T-helper 17 cell (primary cell): Measurements from ENCODE around the gene FAM83E. TPM values are rescaled to one million over a fixed set of nuclear protein-coding genes. Genes with fewer than 3 reads are reported as not detected.

ENCODE experiments used
- ATAC-seq: fragments of 150-1000 bp; cut with Tn5 transposase; 2 replicates; pipeline ENCODE4 v1.10.0; 2021; ENCODE audit warnings: mild to moderate bottlenecking, moderate library complexity
- DNase-seq, 3 donors: peaks; one replicate each; pipeline versions ENCODE4 v3.0.0 to v3.0.0-alpha.2; 2020 to 2021
- H3K9me3 ChIP-seq: one replicate; pipeline ENCODE4 v1.7.0; 2013; ENCODE audit warnings: low read length, mild to moderate bottlenecking; ENCODE audit not compliant: control insufficient read depth, poor library complexity, severe bottlenecking
- H3K27ac Mint-ChIP-seq: one replicate; pipeline ENCODE4 v1.8.0; 2022; ENCODE audit warnings: mild to moderate bottlenecking, moderate library complexity, mixed read lengths
- H3K27me3 Mint-ChIP-seq: one replicate; pipeline ENCODE4 v1.8.0; 2022; ENCODE audit warnings: mixed read lengths
- H3K36me3 Mint-ChIP-seq: one replicate; pipeline ENCODE4 v1.8.0; 2022; ENCODE audit warnings: low read depth, mixed read lengths
- H3K4me1 Mint-ChIP-seq: one replicate; pipeline ENCODE4 v1.8.0; 2022; ENCODE audit warnings: mild to moderate bottlenecking, mixed read lengths
- H3K4me3 Mint-ChIP-seq: one replicate; pipeline ENCODE4 v1.8.0; 2022; ENCODE audit warnings: mild to moderate bottlenecking, moderate library complexity, mixed read lengths
- total RNA-seq, 4 donors: library from RNA in 2 of 4; stranded (reverse) in 2 of 4; gene quantifications; one replicate each; pipeline ENCODE4 v1.2.3 and lab custom pipeline; 2022 to 2026

Gene FAM83E
- total RNA-seq, 2 donors from 2014 or later: 3.1 to 3.6 TPM

DNA sequence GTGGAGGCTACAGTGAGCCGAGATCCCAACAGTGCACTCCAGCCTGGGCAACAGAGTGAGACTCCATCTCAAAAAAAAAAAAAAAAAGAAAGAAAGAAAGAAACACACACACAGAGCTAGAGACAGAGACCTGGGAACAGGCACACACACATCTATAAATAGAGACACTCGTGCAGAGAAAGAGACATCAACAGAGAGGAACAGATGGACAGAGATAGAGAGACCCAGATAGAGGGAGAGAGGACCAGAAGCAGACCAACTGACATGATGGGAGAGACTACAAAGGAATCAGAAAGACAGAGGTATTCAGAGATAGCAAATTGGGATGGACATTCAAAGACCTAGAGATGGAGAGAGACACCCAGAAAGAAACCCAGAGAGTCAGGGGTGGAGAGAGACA lies 33.3 kb upstream of the FAM83E start:
- H3K27ac Mint-ChIP-seq: peak overlapping the region; percentile 95
- H3K4me3 Mint-ChIP-seq: peak overlapping the region; percentile 68
- no peak for ATAC-seq
- no peak for DNase-seq
- no peaks in the 10 kb centered on the region for H3K9me3 ChIP-seq
- H3K36me3 Mint-ChIP-seq: no peaks in the 10 kb centered on the region
- peaks cover 31% of the 10 kb centered on the region for H3K4me1 Mint-ChIP-seq
- H3K27me3 Mint-ChIP-seq: no peaks in the 10 kb centered on the region

GRCh38 chr19:48646722-48647216 lies 31.9 kb upstream of the FAM83E start:
- Mint-ChIP-seq H3K27ac (peak overlapping the region; percentile 95), H3K4me3 (peak overlapping the region; percentile 98), H3K27me3 (no peaks in the 10 kb centered on the region), H3K36me3 (no peaks in the 10 kb centered on the region), H3K4me1 (peaks cover 33% of the 10 kb centered on the region)
- no peaks in the 10 kb centered on the region for H3K9me3 ChIP-seq
- ATAC-seq: no peak
- no peak for DNase-seq

- Mint-ChIP-seq H3K27me3 (no peaks in the 10 kb centered on the region), H3K36me3 (no peaks in the 10 kb centered on the region), H3K27ac (peak within 1 kb of the TSS; percentile 95), H3K4me3 (peak within 1 kb of the TSS; percentile 98), H3K4me1 (peaks cover 33% of the 10 kb centered on the region)
- peak; percentile 86 for ATAC-seq
- no peaks in the 10 kb centered on the region for H3K9me3 ChIP-seq
- DNase-seq: peak; percentile 86 to 95 (median 89)
Observed at GRCh38 chr19:48646001-48646721, 31.3 kb upstream of the FAM83E start, which contains the start of gene CA11. CA11 (minus strand) TSS chr19:48646187; CDS start chr19:48645632, 555 bp downstream.

DNA sequence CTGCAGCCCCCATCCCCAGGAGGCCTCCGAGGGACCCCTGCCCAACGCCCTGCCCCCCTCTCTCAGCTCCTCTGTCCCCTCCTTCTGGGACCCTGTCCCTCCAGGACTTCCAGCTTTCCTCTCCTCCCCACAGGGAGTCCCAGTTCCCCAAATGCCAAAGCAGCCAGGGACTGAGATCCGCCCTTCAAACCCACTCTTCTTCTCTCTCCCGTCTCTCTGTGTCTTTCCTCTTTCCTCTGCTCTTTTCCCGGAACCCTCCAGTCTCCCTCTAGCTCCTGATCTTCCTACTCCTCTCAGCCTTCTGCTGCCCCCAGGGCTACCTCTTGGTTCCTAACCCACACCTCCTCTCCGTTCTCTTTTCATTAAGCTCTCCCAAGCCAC lies 30.7 kb upstream of the FAM83E start:
- H3K9me3 ChIP-seq: no peaks in the 10 kb centered on the region
- Mint-ChIP-seq H3K27ac (peak overlapping the region; percentile 95), H3K4me1 (peaks cover 31% of the 10 kb centered on the region), H3K36me3 (no peaks in the 10 kb centered on the region), H3K27me3 (no peaks in the 10 kb centered on the region), H3K4me3 (peak overlapping the region; percentile 98)
- ATAC-seq (no peak), DNase-seq (no peak)

DNA sequence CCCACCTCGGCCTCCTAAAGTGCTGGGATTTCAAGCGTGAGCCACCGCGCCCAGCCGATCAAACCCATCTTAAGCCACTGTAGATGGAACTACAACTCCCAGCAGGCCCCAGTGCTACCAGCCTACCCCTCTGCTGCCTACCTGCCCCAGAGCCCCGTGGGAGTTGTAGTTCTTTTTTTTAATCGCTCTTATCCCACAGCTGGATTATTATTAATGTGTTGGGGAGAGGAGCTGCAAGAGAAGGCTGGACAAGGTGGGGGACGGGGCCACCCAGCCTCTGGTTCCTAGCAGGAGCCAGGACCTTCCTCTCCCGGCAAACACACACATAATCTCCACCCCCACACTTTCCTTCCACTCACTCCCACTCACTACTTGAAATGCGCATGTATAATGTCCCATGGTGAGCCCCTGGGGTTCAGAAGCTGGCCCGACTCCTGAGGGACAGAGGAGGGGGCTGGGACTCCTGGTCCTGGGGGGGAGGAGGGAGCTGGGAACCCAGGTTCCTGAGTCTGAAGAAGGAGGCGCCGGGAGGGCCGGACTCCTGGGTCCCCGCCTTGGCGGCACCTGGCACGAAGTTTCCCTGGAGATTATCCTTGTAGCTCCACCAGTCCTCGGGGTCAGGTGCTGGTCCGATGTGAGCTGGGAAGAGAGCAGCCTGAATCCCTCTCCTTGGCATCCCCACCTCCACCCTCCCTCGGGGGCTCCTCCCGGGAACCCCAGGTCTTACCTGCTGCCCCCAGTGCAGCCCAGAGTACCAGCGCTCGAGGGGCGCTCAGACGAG lies 30.2 kb upstream of the FAM83E start:
- ATAC-seq (peak; percentile 70), DNase-seq (peak; percentile 51 to 62 (median 58))
- Mint-ChIP-seq H3K36me3 (no peaks in the 10 kb centered on the region), H3K27ac (peak overlapping the region; percentile 95), H3K27me3 (no peaks in the 10 kb centered on the region), H3K4me1 (peaks cover 32% of the 10 kb centered on the region), H3K4me3 (peak overlapping the region; percentile 98)
- H3K9me3 ChIP-seq: no peaks in the 10 kb centered on the region

GRCh38 chr19:48644355-48644754 lies 29.5 kb upstream of the FAM83E start:
- Mint-ChIP-seq H3K4me1 (peaks cover 32% of the 10 kb centered on the region), H3K4me3 (peak overlapping the region; percentile 98), H3K27me3 (no peaks in the 10 kb centered on the region), H3K36me3 (no peaks in the 10 kb centered on the region), H3K27ac (peak overlapping the region; percentile 95)
- H3K9me3 ChIP-seq: no peaks in the 10 kb centered on the region
- ATAC-seq (no peak), DNase-seq (no peak)

- H3K9me3 ChIP-seq: no peaks in the 10 kb centered on the region
- H3K4me1 Mint-ChIP-seq: peaks cover 39% of the 10 kb centered on the region
- DNase-seq (no peak), ATAC-seq (no peak)
- no peaks in the 10 kb centered on the region for H3K36me3 Mint-ChIP-seq
- no peaks in the 10 kb centered on the region for H3K27me3 Mint-ChIP-seq
- H3K4me3 Mint-ChIP-seq: no peak overlapping the region
- peak overlapping the region; percentile 41 for H3K27ac Mint-ChIP-seq
Observed at GRCh38 chr19:48642862-48643261, 28.0 kb upstream of the FAM83E start.

- Mint-ChIP-seq H3K4me3 (no peak overlapping the region), H3K4me1 (peaks cover 41% of the 10 kb centered on the region), H3K27ac (no peak overlapping the region), H3K27me3 (no peaks in the 10 kb centered on the region), H3K36me3 (no peaks in the 10 kb centered on the region)
- no peak for ATAC-seq
- DNase-seq: no peak
- H3K9me3 ChIP-seq: no peaks in the 10 kb centered on the region
Observed at GRCh38 chr19:48641850-48642249, 27.0 kb upstream of the FAM83E start.

DNA sequence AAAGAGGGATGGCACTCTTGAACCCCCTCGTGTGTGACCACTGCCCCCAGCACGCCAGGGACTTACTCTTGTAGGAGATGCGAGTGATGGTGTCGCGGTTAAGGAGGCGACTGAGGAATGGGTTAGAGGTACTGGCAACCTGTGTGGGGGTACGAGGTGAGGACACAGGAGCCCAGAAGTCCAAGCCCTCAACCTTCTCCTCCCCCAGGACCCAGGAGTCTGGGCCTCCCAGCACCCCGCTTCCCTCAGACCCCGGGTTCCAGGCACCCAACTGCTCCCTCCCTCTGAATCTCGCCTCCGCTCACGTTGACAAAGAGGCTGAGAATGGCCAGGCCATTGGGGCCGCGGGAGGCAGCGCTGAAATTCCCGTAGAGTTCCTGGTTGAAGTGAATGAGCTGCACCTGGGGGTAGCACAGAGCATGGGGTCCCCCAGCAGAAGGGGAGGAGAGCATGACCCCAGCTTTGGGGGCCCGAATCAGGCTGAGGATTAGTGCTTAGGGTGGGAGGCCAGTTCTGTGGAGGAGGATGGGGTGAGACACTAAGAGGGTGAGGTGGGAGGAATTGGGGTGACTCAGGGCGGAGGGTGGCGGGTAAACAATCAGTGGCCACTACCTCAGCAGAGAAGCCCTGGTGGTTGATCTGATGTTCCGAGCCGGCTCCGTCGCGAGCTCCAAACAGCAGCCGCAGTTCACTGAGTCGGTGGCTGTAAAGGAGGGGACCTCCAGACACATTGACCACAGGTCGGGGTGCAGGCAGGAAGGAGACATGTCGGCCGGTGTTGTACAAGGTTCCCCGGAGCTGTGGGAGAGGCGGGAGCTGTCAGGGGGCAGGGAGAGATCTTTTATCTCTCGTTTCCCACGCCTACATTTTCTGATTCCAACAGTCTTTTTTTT lies 24.9 kb upstream of the FAM83E start:
- DNase-seq (no peak), ATAC-seq (no peak)
- H3K27ac Mint-ChIP-seq: peak overlapping the region; percentile 97
- H3K9me3 ChIP-seq: no peaks in the 10 kb centered on the region
- H3K4me1 Mint-ChIP-seq: peaks cover 33% of the 10 kb centered on the region
- H3K36me3 Mint-ChIP-seq: peaks cover 3% of the 10 kb centered on the region
- no peaks in the 10 kb centered on the region for H3K27me3 Mint-ChIP-seq
- H3K4me3 Mint-ChIP-seq: peak overlapping the region; percentile 52

GRCh38 chr19:48638831-48639381 lies 24.0 kb upstream of the FAM83E start:
- Mint-ChIP-seq H3K4me3 (peak overlapping the region; percentile 99), H3K36me3 (peaks cover 3% of the 10 kb centered on the region), H3K27ac (peak overlapping the region; percentile 97), H3K27me3 (no peaks in the 10 kb centered on the region), H3K4me1 (peaks cover 38% of the 10 kb centered on the region)
- ATAC-seq: no peak
- no peak for DNase-seq
- no peaks in the 10 kb centered on the region for H3K9me3 ChIP-seq

DNA sequence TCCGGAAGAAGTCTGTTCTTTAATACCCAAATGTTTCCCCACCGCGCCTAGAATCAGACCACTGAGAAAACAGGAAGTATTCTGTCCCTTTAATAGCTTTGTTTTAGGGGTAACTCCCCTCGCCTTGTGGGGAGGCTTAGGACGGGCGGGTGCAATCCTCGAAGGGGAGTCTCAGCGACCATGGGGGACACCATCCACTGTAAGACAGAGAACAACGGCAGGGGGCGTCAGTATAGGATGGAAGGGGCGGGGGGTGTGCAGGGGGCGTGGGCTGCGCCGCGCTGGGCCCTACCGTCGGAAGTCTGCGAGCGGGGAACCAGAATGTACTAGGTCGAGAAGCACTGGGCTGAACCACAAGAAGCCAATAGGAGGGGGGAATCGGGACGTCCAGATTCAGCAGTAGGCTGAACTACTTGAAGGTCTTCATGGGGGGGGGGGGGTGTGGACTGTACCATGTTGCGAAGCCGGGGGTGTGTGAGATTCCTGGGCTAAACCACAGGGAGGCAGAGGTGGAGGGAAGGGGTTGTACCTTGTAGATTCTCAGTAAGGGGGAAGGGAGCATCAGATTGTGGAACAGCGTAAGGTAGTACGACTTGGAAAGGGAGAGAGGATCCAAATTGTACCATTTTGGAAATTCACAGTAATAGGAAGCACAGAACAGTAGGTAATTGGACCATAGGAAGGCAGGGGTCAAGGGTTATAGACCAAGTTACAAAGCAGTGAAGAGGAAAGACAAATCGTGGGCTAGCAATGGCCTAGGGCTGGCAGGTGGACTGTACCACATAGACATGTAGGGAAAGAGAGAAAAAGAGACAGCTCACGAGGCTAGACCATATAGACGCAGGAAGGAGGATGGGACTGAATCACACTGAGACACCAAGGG lies 23.3 kb upstream of the FAM83E start:
- peak; percentile 50 for ATAC-seq
- peak; percentile 73 to 79 (median 74) for DNase-seq
- H3K4me1 Mint-ChIP-seq: peaks cover 41% of the 10 kb centered on the region
- peaks cover 3% of the 10 kb centered on the region for H3K36me3 Mint-ChIP-seq
- peak overlapping the region; percentile 99 for H3K4me3 Mint-ChIP-seq
- no peaks in the 10 kb centered on the region for H3K9me3 ChIP-seq
- H3K27ac Mint-ChIP-seq: peak overlapping the region; percentile 97
- H3K27me3 Mint-ChIP-seq: no peaks in the 10 kb centered on the region

DNA sequence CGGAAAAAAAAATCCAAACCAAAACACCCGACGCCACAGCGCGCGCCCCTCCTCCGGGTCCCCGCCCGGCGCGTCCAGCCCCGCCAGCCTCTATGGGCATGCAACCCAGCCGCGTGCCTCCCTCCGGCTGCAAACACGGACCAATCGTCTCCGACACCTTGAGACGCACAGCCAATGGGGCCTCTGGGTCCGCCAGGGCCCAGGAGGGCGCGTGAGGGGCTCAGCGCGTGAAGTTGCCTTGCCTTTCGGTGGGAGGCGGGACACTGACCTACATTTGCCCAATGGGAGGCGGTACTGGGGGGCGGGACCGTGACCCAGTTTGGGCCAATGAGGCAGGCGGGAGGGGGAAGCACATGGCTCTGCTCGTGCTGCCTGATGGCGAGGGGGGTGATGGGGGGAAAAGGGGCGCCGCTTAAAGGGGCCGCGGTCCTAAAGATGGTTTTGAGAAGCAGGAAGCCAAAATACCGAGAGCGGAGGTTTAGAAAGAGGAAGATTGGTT lies 22.6 kb upstream of the FAM83E start:
- no peaks in the 10 kb centered on the region for H3K9me3 ChIP-seq
- Mint-ChIP-seq H3K4me1 (peaks cover 38% of the 10 kb centered on the region), H3K4me3 (peak overlapping the region; percentile 99), H3K36me3 (peaks cover 3% of the 10 kb centered on the region), H3K27me3 (no peaks in the 10 kb centered on the region), H3K27ac (peak overlapping the region; percentile 97)
- ATAC-seq (peak; percentile 77), DNase-seq (peak; percentile 97 to 100 (median 98))
